ENCODE data around the gene ACAA2. TPM values are rescaled to one million over a fixed set of nuclear protein-coding genes. Genes with fewer than 3 reads are reported as not detected.

ACAA2 gene
- total RNA-seq (2021) (33.7 and 37.7 TPM in 2 replicates), Bru-seq, nascent RNA (percentile 61 among the genes with signal in this experiment), BruChase-seq, experiment 1, labeled RNA remaining after a 2-hour chase (percentile 52 among the genes with signal in this experiment), BruChase-seq, experiment 2, labeled RNA remaining after a 6-hour chase (percentile 70 among the genes with signal in this experiment)
- long read RNA-seq, transcript ACAA2-201 (10 exons, 3,350 nt) = major isoform, 66 of 79 reads
- long read RNA-seq, partial matches to known transcripts = 1 of 79 reads
- long read RNA-seq, other reads (novel, unspliced or antisense) = 9 of 79 reads

- Histone ChIP-seq H3K27me3 (ENCODE audit: insufficient read depth, low read depth) (no peaks in the 10 kb centered on the region), H2AFZ (peak within 1 kb of the TSS; percentile 97), H3K36me3 (ENCODE audit: low read depth) (no peaks in the 10 kb centered on the region), H3F3A (ENCODE audit: insufficient read depth, low read depth) (peaks cover 5% of the 10 kb centered on the region; the same call in 1 of the 2 replicates), H3K9me2 (ENCODE audit: insufficient read depth) (no peaks in the 10 kb centered on the region), H3K79me2 (ENCODE audit: low read depth) (peaks cover 17% of the 10 kb centered on the region; the same call in 1 of the 2 replicates), H3K4me1 (replicated peaks; ENCODE audit: insufficient read depth) (peaks cover 23% of the 10 kb centered on the region), H4K20me1 (ENCODE audit: insufficient read depth) (no peaks in the 10 kb centered on the region), H3K27ac (peak within 1 kb of the TSS; percentile 72), H3K9me3 (ENCODE audit: insufficient read depth, low read depth) (no peaks in the 10 kb centered on the region), H3K4me3 (peak within 1 kb of the TSS; percentile 77), H3K4me2 (peak within 1 kb of the TSS; percentile 94)
- BruUV-seq (replicated peaks) = no TSS peak
- CTCF ChIA-PET = interaction anchor here (0.6 kb wide), 1 partner anchor 251 kb away, joined by 4 read pairs; no protein-coding TSS in a partner anchor
- TF ChIP-seq EZH2 (IDR thresholded peaks at IDR 0.05; ENCODE audit: low read depth) = no peak
- TF ChIP-seq CTCF (conservative IDR thresholded peaks at IDR 0.05) = no peak
- intact Hi-C loops (cut with micrococcal nuclease; ENCODE audit: unreplicated experiment) = loop anchor here (5.0 kb wide), 1 partner anchor 34 kb away; no protein-coding TSS in a partner anchor
- DNase-seq = peak; percentile 72 to 74
- POLR2A ChIA-PET (ENCODE audit: unreplicated experiment) = interaction anchor here (0.6 to 0.7 kb wide), 4 partner anchors 20 to 382 kb away, joined by 3 to 13 read pairs (median 10); partner anchors contain the start of gene MYO5B
Observed at GRCh38 chr18:49813319-49814146, at the start of gene ACAA2. Gene ACAA2, minus strand, starts transcription at chr18:49813533. Its CDS starts 49 bp downstream, at chr18:49813484.

- intact Hi-C loops (cut with micrococcal nuclease; ENCODE audit: unreplicated experiment) = no loop called here
- Histone ChIP-seq H3K79me2 (ENCODE audit: low read depth) (no peaks in the 10 kb centered on the region), H2AFZ (no peak overlapping the region), H3K9me3 (ENCODE audit: insufficient read depth, low read depth) (no peaks in the 10 kb centered on the region), H4K20me1 (ENCODE audit: insufficient read depth) (no peaks in the 10 kb centered on the region), H3K27me3 (ENCODE audit: insufficient read depth, low read depth) (no peaks in the 10 kb centered on the region), H3K4me2 (no peak overlapping the region), H3K36me3 (ENCODE audit: low read depth) (no peaks in the 10 kb centered on the region), H3F3A (ENCODE audit: insufficient read depth, low read depth) (no peaks in the 10 kb centered on the region), H3K4me3 (no peak overlapping the region), H3K27ac (no peak overlapping the region), H3K4me1 (replicated peaks; ENCODE audit: insufficient read depth) (peaks cover 11% of the 10 kb centered on the region), H3K9me2 (ENCODE audit: insufficient read depth) (no peaks in the 10 kb centered on the region)
- no TSS peak for BruUV-seq (replicated peaks)
- TF ChIP-seq EZH2 (IDR thresholded peaks at IDR 0.05; ENCODE audit: low read depth) = no peak
- no peak for TF ChIP-seq CTCF (conservative IDR thresholded peaks at IDR 0.05)
- CTCF ChIA-PET = no interaction called here
- POLR2A ChIA-PET (ENCODE audit: unreplicated experiment) = no interaction called here
- no peak for DNase-seq
Observed at GRCh38 chr18:49862656-49863385, 49.5 kb upstream of the ACAA2 start.

GRCh38 chr18:49861659-49862058, 48.3 kb upstream of the ACAA2 start:
- intact Hi-C loops (cut with micrococcal nuclease; ENCODE audit: unreplicated experiment) = no loop called here
- DNase-seq = no peak
- Histone ChIP-seq H3K4me1 (replicated peaks; ENCODE audit: insufficient read depth) (peaks cover 5% of the 10 kb centered on the region), H2AFZ (no peak overlapping the region), H3K9me2 (ENCODE audit: insufficient read depth) (no peaks in the 10 kb centered on the region), H3K79me2 (ENCODE audit: low read depth) (no peaks in the 10 kb centered on the region), H3K4me2 (no peak overlapping the region), H3K27me3 (ENCODE audit: insufficient read depth, low read depth) (no peaks in the 10 kb centered on the region), H3K9me3 (ENCODE audit: insufficient read depth, low read depth) (no peaks in the 10 kb centered on the region), H4K20me1 (ENCODE audit: insufficient read depth) (no peaks in the 10 kb centered on the region), H3K27ac (no peak overlapping the region), H3K4me3 (no peak overlapping the region), H3F3A (ENCODE audit: insufficient read depth, low read depth) (no peaks in the 10 kb centered on the region), H3K36me3 (ENCODE audit: low read depth) (no peaks in the 10 kb centered on the region)
- TF ChIP-seq EZH2 (IDR thresholded peaks at IDR 0.05; ENCODE audit: low read depth) (no peak), CTCF (conservative IDR thresholded peaks at IDR 0.05) (peak; percentile 61)
- no TSS peak for BruUV-seq (replicated peaks)
- ChIA-PET CTCF (interaction anchor here (0.6 kb wide), 2 partner anchors 34 to 691 kb away, joined by 3 to 4 read pairs; no protein-coding TSS in a partner anchor), POLR2A (ENCODE audit: unreplicated experiment) (no interaction called here)

All from PC-9 (cell line).